GM13977 (cell line): Measurements from ENCODE around the gene DNAH1.

Experiments used
- DNase-seq: peaks from one replicate; pipeline ENCODE4 v3.0.0; 2012; ENCODE audit warnings: low spot score
- in situ Hi-C: fragments of 300-500 bp; cut with MboI; formaldehyde crosslinking; loops from one replicate; pipeline ENCODE4 v1.12.0; 2022; ENCODE audit warnings: low sequenced_read_pairs, low pct_unique_long_range_greater_than_20kb, mixed read lengths, inconsistent platforms; ENCODE audit not compliant: unreplicated experiment
- TF ChIP-seq, protein P1 (sequence below): IDR thresholded peaks from 2 replicates; pipeline ENCODE4 v1.5.1; 2012; ENCODE audit warnings: mild to moderate bottlenecking, control low read depth; ENCODE audit not compliant: insufficient read depth; ENCODE audit errors: extremely low read depth, missing control alignments

Gene DNAH1

GRCh38 chr3:52319921-52320595, 3.9 kb downstream of the DNAH1 start:
- DNase-seq = no peak
- TF ChIP-seq, protein P1, sequence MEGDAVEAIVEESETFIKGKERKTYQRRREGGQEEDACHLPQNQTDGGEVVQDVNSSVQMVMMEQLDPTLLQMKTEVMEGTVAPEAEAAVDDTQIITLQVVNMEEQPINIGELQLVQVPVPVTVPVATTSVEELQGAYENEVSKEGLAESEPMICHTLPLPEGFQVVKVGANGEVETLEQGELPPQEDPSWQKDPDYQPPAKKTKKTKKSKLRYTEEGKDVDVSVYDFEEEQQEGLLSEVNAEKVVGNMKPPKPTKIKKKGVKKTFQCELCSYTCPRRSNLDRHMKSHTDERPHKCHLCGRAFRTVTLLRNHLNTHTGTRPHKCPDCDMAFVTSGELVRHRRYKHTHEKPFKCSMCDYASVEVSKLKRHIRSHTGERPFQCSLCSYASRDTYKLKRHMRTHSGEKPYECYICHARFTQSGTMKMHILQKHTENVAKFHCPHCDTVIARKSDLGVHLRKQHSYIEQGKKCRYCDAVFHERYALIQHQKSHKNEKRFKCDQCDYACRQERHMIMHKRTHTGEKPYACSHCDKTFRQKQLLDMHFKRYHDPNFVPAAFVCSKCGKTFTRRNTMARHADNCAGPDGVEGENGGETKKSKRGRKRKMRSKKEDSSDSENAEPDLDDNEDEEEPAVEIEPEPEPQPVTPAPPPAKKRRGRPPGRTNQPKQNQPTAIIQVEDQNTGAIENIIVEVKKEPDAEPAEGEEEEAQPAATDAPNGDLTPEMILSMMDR = no peak
- in situ Hi-C loops = no loop called here

GRCh38 chr3:52321481-52321880, 5.4 kb downstream of the DNAH1 start:
- DNase-seq = no peak
- TF ChIP-seq, protein P1 = no peak
- in situ Hi-C loops = no loop called here

DNA sequence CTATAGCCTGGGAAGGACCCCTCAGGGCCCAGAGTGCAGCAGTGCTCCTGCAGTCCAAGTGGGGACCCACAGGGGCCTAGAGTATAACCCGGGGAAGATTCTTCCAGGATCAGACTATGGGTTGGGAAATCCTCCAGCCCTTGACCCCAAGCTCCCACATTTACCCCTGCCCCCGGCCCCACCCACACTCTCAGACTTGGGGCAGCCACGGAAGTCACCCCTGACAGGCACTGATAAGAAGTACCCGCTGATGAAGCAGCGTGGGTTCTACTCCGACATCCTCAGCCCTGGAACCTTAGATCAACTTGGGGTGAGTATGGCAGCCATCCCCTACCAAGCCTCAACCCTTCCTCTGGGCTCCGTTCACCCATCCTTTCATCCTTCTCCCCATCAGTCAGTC, 6.3 kb downstream of the DNAH1 start:
- no peak for DNase-seq
- TF ChIP-seq, protein P1 = no peak
- in situ Hi-C loops = no loop called here

DNA sequence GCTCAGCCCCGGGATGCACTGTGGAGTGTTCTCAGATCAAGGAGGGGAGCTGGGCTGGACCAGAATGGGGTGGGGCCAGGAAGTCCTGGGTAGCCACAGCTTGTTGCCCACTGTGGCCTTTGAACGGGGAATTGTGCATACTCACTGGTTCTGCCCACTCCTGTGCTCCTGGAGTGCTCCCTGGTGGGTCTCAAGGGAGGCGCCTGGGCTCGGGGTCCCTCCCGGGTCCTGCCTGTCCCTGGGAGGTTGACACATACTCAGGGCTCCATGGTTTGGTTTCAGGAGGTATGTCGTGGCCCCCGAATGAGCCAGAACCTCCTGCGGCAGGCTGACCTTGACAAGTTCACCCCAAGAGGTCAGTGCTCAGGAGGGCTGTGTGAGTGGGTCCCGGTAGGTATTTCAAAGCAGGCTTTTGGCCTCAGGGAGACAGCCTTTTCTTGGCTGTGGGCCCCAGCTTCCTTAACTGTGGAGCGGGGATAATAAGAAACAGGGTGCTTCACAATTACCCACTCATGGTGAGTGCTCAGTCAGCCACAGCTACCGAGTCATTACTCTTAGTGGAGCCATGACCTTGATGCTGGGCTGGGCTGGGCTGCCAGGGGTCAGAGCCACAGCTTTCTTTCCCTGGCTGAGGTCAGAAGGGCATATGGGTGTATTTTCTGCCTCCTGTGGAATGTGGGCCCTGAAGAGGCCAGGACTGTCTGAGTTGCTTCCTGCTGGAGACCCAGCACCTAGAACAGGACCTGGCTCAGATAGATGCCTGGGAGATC, 7.6 kb downstream of the DNAH1 start:
- DNase-seq = no peak
- TF ChIP-seq, protein P1 = no peak
- in situ Hi-C loops = no loop called here

- TF ChIP-seq, protein P1 = no peak
- in situ Hi-C loops = no loop called here
- no peak for DNase-seq
Measured at GRCh38 chr3:52324676-52325075, 8.6 kb downstream of the DNAH1 start.

DNA sequence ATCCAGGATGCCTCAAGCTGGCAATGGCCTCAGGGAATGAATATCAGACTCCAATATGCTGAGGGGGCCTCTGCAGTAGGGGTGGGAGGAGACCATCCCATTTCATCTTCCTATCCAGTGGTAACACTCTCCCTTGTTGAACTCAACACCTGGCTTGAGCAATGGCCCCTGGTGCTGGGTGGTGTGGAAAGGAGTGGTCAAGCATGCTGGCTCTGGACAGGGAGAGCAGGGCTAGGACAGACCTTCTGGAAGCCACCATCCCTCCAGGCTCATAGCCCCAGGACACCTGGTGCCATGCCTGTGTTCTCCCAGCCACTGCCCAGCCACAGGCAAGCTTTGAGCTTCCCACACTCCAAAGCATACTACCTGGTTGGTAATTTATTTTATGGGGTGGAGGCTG, 9.6 kb downstream of the DNAH1 start:
- in situ Hi-C loops = no loop called here
- no peak for DNase-seq
- TF ChIP-seq, protein P1 = no peak
